ENCODE measurements around the gene IQSEC1. TPM values are rescaled to one million over a fixed set of nuclear protein-coding genes. Genes with fewer than 3 reads are reported as not detected.

IQSEC1 gene
- polyA plus RNA-seq, 1 experiment, result 4.8 TPM

- Histone ChIP-seq H3K27me3 (ENCODE audit: control insufficient read depth, insufficient read depth, low read length) (no peaks in the 10 kb centered on the region), H3K4me3 (ENCODE audit: low read depth, low read length) (no peak overlapping the region), H3K36me3 (ENCODE audit: control insufficient read depth, insufficient read depth, low read length) (peaks cover 1% of the 10 kb centered on the region; the same call in 1 of the 2 replicates)
- no peak for DNase-seq (ENCODE audit: low read depth)
- peak; percentile 36 for TF ChIP-seq CTCF (IDR thresholded peaks at IDR 0.05; ENCODE audit: insufficient read depth, low read depth, low read length)
- ChIA-PET POLR2A (no interaction called here), CTCF (interaction anchor here (0.8 to 2.0 kb wide), 6 partner anchors 8 to 46 kb away, joined by 3 to 7 read pairs (median 4); no protein-coding TSS in a partner anchor)
These were observed 124.1 kb downstream of the IQSEC1 start for GRCh38 chr3:12948891-12949711.

DNA sequence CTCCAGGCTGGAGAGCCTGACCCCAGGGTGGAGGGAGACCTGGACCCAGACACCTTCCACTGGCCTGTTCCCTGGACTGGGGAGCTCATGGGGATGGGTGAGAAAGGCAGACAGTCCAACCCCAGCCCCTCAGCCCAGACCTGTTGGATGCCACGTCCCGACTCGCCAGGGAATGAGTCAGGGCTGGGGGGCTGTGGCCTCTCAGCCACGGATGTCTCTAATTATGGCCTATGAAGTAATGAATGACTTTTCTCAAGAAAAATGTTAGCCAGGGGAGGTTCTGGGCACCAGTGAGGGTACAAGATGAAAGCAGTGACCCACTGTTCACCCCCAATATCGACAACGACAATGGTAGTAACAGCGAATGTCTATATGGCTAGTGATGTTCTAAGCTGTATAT lies 124.9 kb downstream of the IQSEC1 start:
- H3K4me3 ChIP-seq (ENCODE audit: low read depth, low read length), result no peak overlapping the region
- TF ChIP-seq CTCF (IDR thresholded peaks at IDR 0.05; ENCODE audit: insufficient read depth, low read depth, low read length), result no peak
- peaks cover 1% of the 10 kb centered on the region; the same call in 1 of the 2 replicates for H3K36me3 ChIP-seq (ENCODE audit: control insufficient read depth, insufficient read depth, low read length)
- H3K27me3 ChIP-seq (ENCODE audit: control insufficient read depth, insufficient read depth, low read length), result no peaks in the 10 kb centered on the region
- ChIA-PET POLR2A (no interaction called here), CTCF (interaction anchor here (0.5 to 2.2 kb wide), 6 partner anchors 9 to 127 kb away, joined by 3 to 9 read pairs (median 4); no protein-coding TSS in a partner anchor)
- peak; percentile 33 for DNase-seq (ENCODE audit: low read depth)

- H3K4me3 ChIP-seq (ENCODE audit: low read depth, low read length), result no peak overlapping the region
- H3K27me3 ChIP-seq (ENCODE audit: control insufficient read depth, insufficient read depth, low read length), result no peaks in the 10 kb centered on the region
- DNase-seq (ENCODE audit: low read depth), result peak; percentile 31
- ChIA-PET POLR2A (no interaction called here), CTCF (interaction anchor here (0.5 to 2.2 kb wide), 9 partner anchors 10 to 126 kb away, joined by 3 to 9 read pairs (median 3); no protein-coding TSS in a partner anchor)
- H3K36me3 ChIP-seq (ENCODE audit: control insufficient read depth, insufficient read depth, low read length), result no peaks in the 10 kb centered on the region; the same call in 1 of the 2 replicates
- no peak for TF ChIP-seq CTCF (IDR thresholded peaks at IDR 0.05; ENCODE audit: insufficient read depth, low read depth, low read length)
These were observed 125.5 kb downstream of the IQSEC1 start for GRCh38 chr3:12947504-12948369.

DNA sequence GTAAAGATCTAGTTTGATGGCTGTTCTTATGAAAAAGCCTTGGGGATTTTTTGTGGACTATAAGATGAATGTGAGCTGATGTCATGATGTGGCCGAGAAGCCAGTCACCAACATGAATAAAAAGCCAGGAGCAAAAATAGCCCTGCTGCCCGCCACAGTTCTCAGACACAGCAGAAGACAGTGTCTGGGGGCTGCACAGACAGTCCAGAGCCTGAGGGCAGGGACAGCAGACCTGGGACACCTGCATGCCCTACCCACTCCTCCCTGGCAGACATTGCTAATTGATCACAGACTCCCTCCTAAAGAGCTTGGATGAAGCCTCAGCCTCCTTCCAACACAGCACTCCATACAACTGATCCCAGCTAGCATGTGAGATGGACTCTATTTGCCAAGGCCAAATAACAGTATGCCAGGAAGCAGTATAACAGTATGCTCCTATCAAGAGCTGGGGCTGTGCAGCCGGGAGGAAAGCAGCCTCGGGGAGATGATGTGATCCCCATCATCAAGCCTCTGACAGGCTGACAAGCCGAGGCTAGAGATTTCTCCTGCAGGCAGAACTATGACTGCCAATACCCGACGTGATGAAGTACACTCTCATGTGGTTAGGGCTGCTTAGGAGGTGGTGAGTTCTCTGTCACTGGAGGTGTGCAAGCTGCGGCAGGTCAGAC lies 126.4 kb downstream of the IQSEC1 start:
- Histone ChIP-seq H3K36me3 (ENCODE audit: control insufficient read depth, insufficient read depth, low read length) (peaks cover 1% of the 10 kb centered on the region; the same call in 1 of the 2 replicates), H3K27me3 (ENCODE audit: control insufficient read depth, insufficient read depth, low read length) (no peaks in the 10 kb centered on the region), H3K4me3 (ENCODE audit: low read depth, low read length) (no peak overlapping the region)
- no peak for DNase-seq (ENCODE audit: low read depth)
- ChIA-PET POLR2A (interaction anchor here (0.7 kb wide), 1 partner anchor 14 kb away, joined by 3 read pairs; no protein-coding TSS in a partner anchor), CTCF (interaction anchor here (0.7 to 2.2 kb wide), 5 partner anchors 9 to 48 kb away, joined by 3 to 9 read pairs (median 4); no protein-coding TSS in a partner anchor)
- TF ChIP-seq CTCF (IDR thresholded peaks at IDR 0.05; ENCODE audit: insufficient read depth, low read depth, low read length), result no peak

Measured in BJ (cell line).